ENCODE results near the gene CD34.

DNA sequence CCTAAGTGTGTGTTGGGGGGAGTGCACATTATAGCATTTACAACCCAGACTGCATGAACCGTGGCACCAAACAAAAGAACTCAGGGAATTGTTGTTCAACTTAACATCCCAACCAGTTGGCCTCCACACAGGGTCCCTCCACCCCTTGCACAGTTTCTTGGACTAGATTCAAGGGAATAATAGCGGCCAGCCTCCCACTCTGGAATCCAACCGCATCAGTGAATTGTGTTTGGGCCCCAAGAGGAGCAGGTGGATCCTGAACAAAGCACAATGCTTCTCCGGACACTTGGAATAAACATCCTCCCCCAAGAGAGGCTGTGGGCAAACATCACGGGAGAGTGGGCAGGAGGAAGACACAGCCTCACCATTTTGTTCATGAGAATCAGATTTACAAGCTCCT is 18.2 kb downstream of the CD34 start:
- TF ChIP-seq, protein P1, sequence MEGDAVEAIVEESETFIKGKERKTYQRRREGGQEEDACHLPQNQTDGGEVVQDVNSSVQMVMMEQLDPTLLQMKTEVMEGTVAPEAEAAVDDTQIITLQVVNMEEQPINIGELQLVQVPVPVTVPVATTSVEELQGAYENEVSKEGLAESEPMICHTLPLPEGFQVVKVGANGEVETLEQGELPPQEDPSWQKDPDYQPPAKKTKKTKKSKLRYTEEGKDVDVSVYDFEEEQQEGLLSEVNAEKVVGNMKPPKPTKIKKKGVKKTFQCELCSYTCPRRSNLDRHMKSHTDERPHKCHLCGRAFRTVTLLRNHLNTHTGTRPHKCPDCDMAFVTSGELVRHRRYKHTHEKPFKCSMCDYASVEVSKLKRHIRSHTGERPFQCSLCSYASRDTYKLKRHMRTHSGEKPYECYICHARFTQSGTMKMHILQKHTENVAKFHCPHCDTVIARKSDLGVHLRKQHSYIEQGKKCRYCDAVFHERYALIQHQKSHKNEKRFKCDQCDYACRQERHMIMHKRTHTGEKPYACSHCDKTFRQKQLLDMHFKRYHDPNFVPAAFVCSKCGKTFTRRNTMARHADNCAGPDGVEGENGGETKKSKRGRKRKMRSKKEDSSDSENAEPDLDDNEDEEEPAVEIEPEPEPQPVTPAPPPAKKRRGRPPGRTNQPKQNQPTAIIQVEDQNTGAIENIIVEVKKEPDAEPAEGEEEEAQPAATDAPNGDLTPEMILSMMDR (conservative IDR thresholded peaks at IDR 0.05; ENCODE audit: low read length) = no peak
- TF ChIP-seq EZH2phosphoT487 (IDR thresholded peaks at IDR 0.05; ENCODE audit: borderline replicate concordance, low read depth, low read length) = no peak
